K562 (cell line): ENCODE measurements around the gene NUDCD3. TPM values are rescaled to one million over a fixed set of nuclear protein-coding genes. Genes with fewer than 3 reads are reported as not detected.

Source experiments
- CBX5 ChIP-seq: IDR thresholded peaks from 2 replicates; pipeline ENCODE4 v1.6.1; 2014; ENCODE audit warnings: low read depth, borderline replicate concordance
- FOXA1 ChIP-seq: fragments of 450-650 bp; IDR thresholded peaks from 2 replicates; pipeline ENCODE4 v1.6.1; 2016; ENCODE audit warnings: mild to moderate bottlenecking, borderline replicate concordance
- FOXK2 ChIP-seq, 2 experiments: fragments of 450-650 bp; IDR thresholded peaks in 1 of 2; conservative IDR thresholded peaks in 1 of 2; 2 replicates each; pipeline ENCODE4 v1.6.1; 2016; ENCODE audit warnings: low read depth in 2 of 2, mild to moderate bottlenecking in 1 of 2
- MLLT1 ChIP-seq, 2 experiments: fragments of 450-650 bp; IDR thresholded peaks; 2 replicates each; pipeline ENCODE4 v1.6.1; 2016
- MTA1 ChIP-seq: fragments of 450-650 bp; IDR thresholded peaks from 2 replicates; pipeline ENCODE4 v1.6.1; 2017; ENCODE audit warnings: borderline replicate concordance
- MTF1 ChIP-seq: fragments of 250-450 bp; sonication (Bioruptor Pico); IDR thresholded peaks from 2 replicates; pipeline ENCODE4 v1.9.0; 2021; ENCODE audit warnings: moderate library complexity, mild to moderate bottlenecking, inconsistent platforms, borderline replicate concordance
- NKRF ChIP-seq: fragments of 450-650 bp; IDR thresholded peaks from 2 replicates; pipeline ENCODE4 v1.6.1; 2016; ENCODE audit warnings: borderline replicate concordance
- REST ChIP-seq, 2 experiments: fragments of 450-650 bp; formaldehyde crosslinking in 1 of 2; IDR thresholded peaks; 2 replicates each; pipeline versions ENCODE4 v1.4.0 to v1.6.1; 2014 to 2020; ENCODE audit warnings: mild to moderate bottlenecking in 2 of 2, borderline replicate concordance in 1 of 2, low read depth in 1 of 2
- RHOXF2B ChIP-seq: fragments of 250-450 bp; sonication (Bioruptor Pico); conservative IDR thresholded peaks from 2 replicates; pipeline ENCODE4 v1.5.1; 2021
- RNF219 ChIP-seq: fragments of 250-450 bp; sonication (Bioruptor Pico); IDR thresholded peaks from 2 replicates; pipeline ENCODE4 v1.5.0; 2022; ENCODE audit warnings: mild to moderate bottlenecking
- TCF15 ChIP-seq: fragments of 250-450 bp; sonication (Bioruptor Pico); IDR thresholded peaks from 2 replicates; pipeline ENCODE4 v1.8.0; 2022; ENCODE audit warnings: moderate library complexity, mild to moderate bottlenecking, inconsistent platforms
- polyA plus RNA-seq, 8 experiments: library from polyadenylated mRNA; depleted of rRNA in 4 of 8; stranded (reverse) in 5 of 8; unstranded in 3 of 8; fragments of >200 nt; fragmentation: Nextera tagmentation in 2 of 8; fragmentation: Illumina TruSeq in 1 of 8; extraction: Ambion mirVana in 2 of 8; extraction: Trizol in 1 of 8; gene quantifications; 2 replicates each; pipeline versions ENCODE4 v1.2.1 to v1.2.3, GENCODE V29; 2011 to 2014; ENCODE audit warnings: inconsistent platforms in 1 of 8, missing spikeins in 1 of 8
- total RNA-seq, 7 experiments: library from RNA; depleted of rRNA in 6 of 7; stranded (reverse); fragments of >200 nt in 6 of 7; fragmentation: Illumina TruSeq in 2 of 7; extraction: Trizol in 2 of 7; gene quantifications; 2 replicates each; pipeline versions ENCODE4 v1.2.1 to v1.2.3, GENCODE V29; 2011 to 2021; ENCODE audit warnings: low replicate concordance in 1 of 7

The NUDCD3 gene
- total and polyA plus RNA-seq, 9 of the 15 experiments (the other 6 are each of a cell fraction or from before 2014, with no cell fraction given): 24.8 to 64.2 (median 42.6) TPM

GRCh38 chr7:44490351-44491200 is at the start of gene NUDCD3 (continued):
- TF ChIP-seq REST (IDR thresholded peaks at IDR 0.05; ENCODE audit: borderline replicate concordance) (peak; percentile 72), REST (CRISPR knock-in tag; IDR thresholded peaks at IDR 0.05; ENCODE audit: low read depth) (no peak), TCF15 (CRISPR knock-in tag) (0 out of 2 replicates have a peak, but pooled peaks have one; percentile 20), MLLT1 (IDR thresholded peaks at IDR 0.05) (no peak), NKRF (peak; percentile 93), FOXK2 (conservative IDR thresholded peaks at IDR 0.05 in 1 of 2, IDR thresholded peaks at IDR 0.05 in 1 of 2; ENCODE audit: low read depth in 2 of 2) (peak; percentile 79 to 94; a peak in 3 of 4 replicates), RNF219 (no peak), MTF1 (no peak), MTA1 (no peak), FOXA1 (no peak), CBX5 (no peak), RHOXF2B (no peak)
